Parathyroid adenoma (tissue), 2 donors: ENCODE results near the gene GLCE.

Experiments
- H2AFZ ChIP-seq: fragments of 300-600 bp; sonication (generic); one replicate; pipeline ENCODE4 v1.7.0; 2017; ENCODE audit warnings: antibody characterized with exemption, mild to moderate bottlenecking
- H3K27ac ChIP-seq: fragments of 300-600 bp; sonication (generic); one replicate; pipeline ENCODE4 v1.7.0; 2017
- H3K27me3 ChIP-seq: fragments of 300-600 bp; sonication (generic); one replicate; pipeline ENCODE4 v1.7.0; 2017; ENCODE audit warnings: low read length; ENCODE audit not compliant: control insufficient read depth, insufficient read depth
- H3K36me3 ChIP-seq: fragments of 300-600 bp; sonication (generic); one replicate; pipeline ENCODE4 v1.7.0; 2017; ENCODE audit warnings: low read length; ENCODE audit not compliant: control insufficient read depth, insufficient read depth
- H3K4me1 ChIP-seq: fragments of 300-600 bp; sonication (generic); one replicate; pipeline ENCODE4 v1.7.0; 2017; ENCODE audit warnings: control low read depth
- H3K4me2 ChIP-seq: fragments of 300-600 bp; sonication (generic); one replicate; pipeline ENCODE4 v1.7.0; 2017; ENCODE audit warnings: low read length
- H3K4me3 ChIP-seq: fragments of 300-600 bp; sonication (generic); one replicate; pipeline ENCODE4 v1.7.0; 2017; ENCODE audit warnings: low read depth, low read length
- H3K79me2 ChIP-seq: fragments of 300-600 bp; sonication (generic); one replicate; pipeline ENCODE4 v1.7.0; 2017; ENCODE audit warnings: control low read depth
- H3K9ac ChIP-seq: fragments of 300-600 bp; sonication (generic); one replicate; pipeline ENCODE4 v1.7.0; 2017; ENCODE audit warnings: mild to moderate bottlenecking
- H3K9me3 ChIP-seq: fragments of 300-600 bp; sonication (generic); one replicate; pipeline ENCODE4 v1.7.0; 2017; ENCODE audit warnings: low read length; ENCODE audit not compliant: control insufficient read depth
- CTCF ChIP-seq: fragments of 300-600 bp; sonication (generic); IDR thresholded peaks from one replicate; pipeline ENCODE4 v1.7.0; 2017; ENCODE audit warnings: antibody characterized with exemption, mild to moderate bottlenecking
- donor health status: primary hyperparathyroidism.

The GLCE gene

GRCh38 chr15:69145694-69146492 is 14.5 kb upstream of the GLCE start:
- Histone ChIP-seq H3K27ac (no peak overlapping the region), H3K4me3 (no peak overlapping the region), H2AFZ (no peak overlapping the region), H3K36me3 (no peaks in the 10 kb centered on the region), H3K4me2 (no peak overlapping the region), H3K27me3 (no peaks in the 10 kb centered on the region), H3K9ac (no peak overlapping the region), H3K79me2 (no peaks in the 10 kb centered on the region), H3K9me3 (no peaks in the 10 kb centered on the region), H3K4me1 (no peaks in the 10 kb centered on the region)
- TF ChIP-seq CTCF = no peak

GRCh38 chr15:69146724-69147435 is 13.6 kb upstream of the GLCE start:
- Histone ChIP-seq H3K36me3 (no peaks in the 10 kb centered on the region), H3K27ac (no peak overlapping the region), H3K9me3 (no peaks in the 10 kb centered on the region), H3K9ac (no peak overlapping the region), H2AFZ (no peak overlapping the region), H3K4me3 (no peak overlapping the region), H3K4me1 (no peaks in the 10 kb centered on the region), H3K4me2 (no peak overlapping the region), H3K79me2 (no peaks in the 10 kb centered on the region), H3K27me3 (no peaks in the 10 kb centered on the region)
- no peak for TF ChIP-seq CTCF

GRCh38 chr15:69148465-69148864 is 12.0 kb upstream of the GLCE start:
- Histone ChIP-seq H3K9me3 (no peaks in the 10 kb centered on the region), H3K4me2 (no peak overlapping the region), H3K27me3 (no peaks in the 10 kb centered on the region), H3K79me2 (no peaks in the 10 kb centered on the region), H3K4me1 (no peaks in the 10 kb centered on the region), H3K4me3 (no peak overlapping the region), H3K27ac (no peak overlapping the region), H2AFZ (no peak overlapping the region), H3K36me3 (no peaks in the 10 kb centered on the region), H3K9ac (no peak overlapping the region)
- no peak for TF ChIP-seq CTCF

- H3K9ac ChIP-seq = no peak overlapping the region
- no peak overlapping the region for H2AFZ ChIP-seq
- H3K4me2 ChIP-seq = no peak overlapping the region
- no peak for TF ChIP-seq CTCF
- H3K79me2 ChIP-seq = no peaks in the 10 kb centered on the region
- no peaks in the 10 kb centered on the region for H3K4me1 ChIP-seq
- no peak overlapping the region for H3K27ac ChIP-seq
- no peaks in the 10 kb centered on the region for H3K9me3 ChIP-seq
- no peaks in the 10 kb centered on the region for H3K27me3 ChIP-seq
- no peak overlapping the region for H3K4me3 ChIP-seq
- no peaks in the 10 kb centered on the region for H3K36me3 ChIP-seq
These were observed 11.3 kb upstream of the GLCE start for GRCh38 chr15:69149163-69149562.
